SK-N-SH (cell line): ENCODE measurements around the gene PPM1N. TPM values are rescaled to one million over a fixed set of nuclear protein-coding genes. Genes with fewer than 3 reads are reported as not detected.

ENCODE experiments used
- CTCF ChIA-PET: fragments of 300-600, 350-600 bp; formaldehyde crosslinking; extraction: SDS; loops from one replicate; lab custom pipeline; 2021; lab: Yijun Ruan, JAX
- POLR2A ChIA-PET: fragments of 350-600 bp; sonication (Branson Sonifier 250); formaldehyde crosslinking; extraction: SDS; loops from one replicate; lab custom pipeline; 2020; ENCODE audit warnings: antibody characterized with exemption, inconsistent platforms; lab: Yijun Ruan, JAX
- DNase-seq: peaks from one replicate; pipeline ENCODE4 v3.0.0; 2012
- H2AFZ ChIP-seq: fragments of 200-600 bp; sonication (generic); 2 replicates; pipeline ENCODE4 v1.8.1; 2016; ENCODE audit warnings: antibody characterized with exemption, mild to moderate bottlenecking, low read depth
- H3F3A ChIP-seq: fragments of 200-600 bp; sonication (generic); replicated peaks from 2 replicates; pipeline ENCODE3; 2016; ENCODE audit warnings: antibody characterized with exemption, mild to moderate bottlenecking; ENCODE audit not compliant: insufficient read depth
- H3K27ac ChIP-seq, 2 experiments: fragments of 200-500 bp in 1 of 2; fragments of 200-600 bp in 1 of 2; sonication (Bioruptor generic) in 1 of 2; sonication (generic), shearing (Covaris generic) in 1 of 2; 2 replicates each; pipeline versions ENCODE4 v1.5.1 to v1.6.1; 2014 to 2016; ENCODE audit warnings: low read depth in 2 of 2, inconsistent platforms in 1 of 2, low read length in 1 of 2, mild to moderate bottlenecking in 1 of 2, mixed read lengths in 1 of 2
- H3K27me3 ChIP-seq: fragments of 200-600 bp; sonication (generic), shearing (Covaris generic); 2 replicates; pipeline ENCODE4 v1.6.1; 2016; ENCODE audit warnings: mixed run types; ENCODE audit not compliant: insufficient read depth
- H3K36me3 ChIP-seq, 2 experiments: fragments of 200-500 bp in 1 of 2; fragments of 200-600 bp in 1 of 2; sonication (Bioruptor generic) in 1 of 2; sonication (generic) in 1 of 2; replicated peaks in 1 of 2; 2 replicates each; pipeline versions ENCODE3 to v1.5.1; 2014 to 2016; ENCODE audit warnings: low read length in 1 of 2, mild to moderate bottlenecking in 1 of 2; ENCODE audit not compliant: insufficient read depth in 2 of 2, control insufficient read depth in 1 of 2
- H3K4me1 ChIP-seq, 2 experiments: fragments of 200-500 bp in 1 of 2; fragments of 200-600 bp in 1 of 2; sonication (Bioruptor generic) in 1 of 2; sonication (generic), shearing (Covaris generic) in 1 of 2; 2 replicates each; pipeline versions ENCODE4 v1.5.1 to v1.6.1; 2014 to 2016; ENCODE audit warnings: low read depth in 1 of 2, low read length in 1 of 2, mixed run types in 1 of 2; ENCODE audit not compliant: insufficient read depth in 2 of 2, control insufficient read depth in 1 of 2
- H3K4me2 ChIP-seq: fragments of 200-600 bp; sonication (generic), shearing (Covaris generic); 2 replicates; pipeline ENCODE4 v1.6.1; 2017; ENCODE audit warnings: mixed run types
- H3K4me3 ChIP-seq, 2 experiments: fragments of 200-500 bp in 1 of 2; fragments of 200-600 bp in 1 of 2; sonication (Bioruptor generic) in 1 of 2; sonication (generic), shearing (Covaris generic) in 1 of 2; 2 replicates each; pipeline versions ENCODE4 v1.5.1 to v1.8.1; 2014 to 2016; ENCODE audit warnings: low read depth in 2 of 2, inconsistent platforms in 1 of 2, low read length in 1 of 2, mild to moderate bottlenecking in 1 of 2, mixed read lengths in 1 of 2, moderate library complexity in 1 of 2
- H3K79me2 ChIP-seq: fragments of 200-600 bp; sonication (generic); 2 replicates; pipeline ENCODE4 v1.8.1; 2017; ENCODE audit warnings: mild to moderate bottlenecking; ENCODE audit not compliant: insufficient read depth
- H3K9ac ChIP-seq: fragments of 200-600 bp; sonication (generic); 2 replicates; pipeline ENCODE4 v1.6.1; 2017; ENCODE audit warnings: mixed run types
- H3K9me2 ChIP-seq: fragments of 200-600 bp; sonication (generic); 2 replicates; pipeline ENCODE4 v1.6.1; 2017; ENCODE audit warnings: mixed run types
- H3K9me3 ChIP-seq: fragments of 200-600 bp; sonication (generic); 2 replicates; pipeline ENCODE4 v1.6.1; 2017; ENCODE audit warnings: mixed run types, mild to moderate bottlenecking, moderate library complexity
- H4K20me1 ChIP-seq: fragments of 200-600 bp; sonication (generic); 2 replicates; pipeline ENCODE4 v1.6.1; 2017; ENCODE audit warnings: mild to moderate bottlenecking, mixed run types; ENCODE audit not compliant: insufficient read depth
- MEF2A ChIP-seq: IDR thresholded peaks from 2 replicates; pipeline ENCODE4 v1.4.0; 2012; ENCODE audit warnings: low read depth, borderline replicate concordance
- NRF1 ChIP-seq: IDR thresholded peaks from 2 replicates; pipeline ENCODE4 v1.6.1; 2012; ENCODE audit warnings: low read depth, mild to moderate bottlenecking, low read length
- SIN3A ChIP-seq: IDR thresholded peaks from 2 replicates; pipeline ENCODE4 v1.6.1; 2012; ENCODE audit warnings: low read depth, mild to moderate bottlenecking, low read length, moderate library complexity, borderline replicate concordance
- WGBS: methylation state at CpG from one replicate; pipeline ENCODE4 v1.1.6; 2017; ENCODE audit warnings: low lambda C conversion rate; 5-methylcytosine and 5-hydroxymethylcytosine counted together
- polyA plus RNA-seq, 3 experiments: library from polyadenylated mRNA; depleted of rRNA; stranded (reverse); fragments of >200 nt; gene quantifications; 2 replicates each; pipeline ENCODE4 v1.2.3, GENCODE V29; 2012
- TF ChIP-seq, protein P1 (sequence below): fragments of 150-350 bp; IDR thresholded peaks from 2 replicates; pipeline ENCODE4 v1.6.1; 2016; ENCODE audit warnings: mild to moderate bottlenecking, low read depth, low read length
- TF ChIP-seq, protein P2 (sequence below): IDR thresholded peaks from 2 replicates; pipeline ENCODE4 v1.4.0; 2012; ENCODE audit warnings: low read depth

Gene PPM1N
- polyA plus RNA-seq, 1 of the 3 experiments (the other 2 are of a cell fraction) = 10.3 TPM

- CTCF ChIA-PET = interaction anchor here (1.2 to 27.6 kb wide), 5 partner anchors 9 to 27 kb away, joined by 3 to 870 read pairs (median 28); no protein-coding TSS in a partner anchor
- H3K27me3 ChIP-seq = no peaks in the 10 kb centered on the region
- H3K9me2 ChIP-seq = no peaks in the 10 kb centered on the region
- DNase-seq = no peak
- WGBS = 15% methylated on average over 19 of the region's 33 CpGs
- POLR2A ChIA-PET = interaction anchor here (1.4 to 1.7 kb wide), 2 partner anchors 9 to 15 kb away, joined by 4 to 11 read pairs; no protein-coding TSS in a partner anchor
- H3K79me2 ChIP-seq = no peaks in the 10 kb centered on the region
- no peaks in the 10 kb centered on the region for H3K36me3 ChIP-seq
- H4K20me1 ChIP-seq = peaks cover 40% of the 10 kb centered on the region; the same call in 1 of the 2 replicates
- peaks cover 7% of the 10 kb centered on the region for H3F3A ChIP-seq
- H3K9me3 ChIP-seq = no peaks in the 10 kb centered on the region
- peak overlapping the region; percentile 99 for H3K4me2 ChIP-seq
- TF ChIP-seq MEF2A = no peak
- H2AFZ ChIP-seq = no peak overlapping the region
- peak overlapping the region; percentile 81 to 84 for H3K4me3 ChIP-seq
- H3K9ac ChIP-seq = peak overlapping the region; percentile 97
- peaks cover 0 to 19% of the 10 kb centered on the region in 2 experiments; a peak in 1 of 4 replicates for H3K4me1 ChIP-seq
- H3K27ac ChIP-seq = peak overlapping the region in 1 of 2 experiments; percentile 95; a peak in 1 of 4 replicates
These were observed 28.1 kb upstream of the PPM1N start for GRCh38 chr19:45469945-45470761.

- Histone ChIP-seq H3K79me2 (no peaks in the 10 kb centered on the region), H4K20me1 (peaks cover 40% of the 10 kb centered on the region; the same call in 1 of the 2 replicates), H2AFZ (no peak overlapping the region), H3K9ac (no peak overlapping the region), H3K4me2 (peak overlapping the region; percentile 99; the same call in 1 of the 2 replicates), H3F3A (peaks cover 7% of the 10 kb centered on the region), H3K27me3 (no peaks in the 10 kb centered on the region), H3K4me3 (no peak overlapping the region), H3K9me2 (no peaks in the 10 kb centered on the region), H3K9me3 (no peaks in the 10 kb centered on the region), H3K4me1 (peaks cover 0 to 19% of the 10 kb centered on the region in 2 experiments; a peak in 1 of 4 replicates), H3K36me3 (no peaks in the 10 kb centered on the region), H3K27ac (no peak overlapping the region)
- ChIA-PET POLR2A (no interaction called here), CTCF (interaction anchor here (2.4 to 27.6 kb wide), 4 partner anchors 8 to 28 kb away, joined by 5 to 870 read pairs (median 50); no protein-coding TSS in a partner anchor)
- TF ChIP-seq NRF1 = no peak
- TF ChIP-seq SIN3A = no peak
- TF ChIP-seq, protein P1, sequence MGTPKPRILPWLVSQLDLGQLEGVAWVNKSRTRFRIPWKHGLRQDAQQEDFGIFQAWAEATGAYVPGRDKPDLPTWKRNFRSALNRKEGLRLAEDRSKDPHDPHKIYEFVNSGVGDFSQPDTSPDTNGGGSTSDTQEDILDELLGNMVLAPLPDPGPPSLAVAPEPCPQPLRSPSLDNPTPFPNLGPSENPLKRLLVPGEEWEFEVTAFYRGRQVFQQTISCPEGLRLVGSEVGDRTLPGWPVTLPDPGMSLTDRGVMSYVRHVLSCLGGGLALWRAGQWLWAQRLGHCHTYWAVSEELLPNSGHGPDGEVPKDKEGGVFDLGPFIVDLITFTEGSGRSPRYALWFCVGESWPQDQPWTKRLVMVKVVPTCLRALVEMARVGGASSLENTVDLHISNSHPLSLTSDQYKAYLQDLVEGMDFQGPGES = no peak
- TF ChIP-seq, protein P2, sequence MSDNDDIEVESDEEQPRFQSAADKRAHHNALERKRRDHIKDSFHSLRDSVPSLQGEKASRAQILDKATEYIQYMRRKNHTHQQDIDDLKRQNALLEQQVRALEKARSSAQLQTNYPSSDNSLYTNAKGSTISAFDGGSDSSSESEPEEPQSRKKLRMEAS = no peak
- 82% methylated on average over 10 of the region's 15 CpGs for WGBS
- no peak for DNase-seq
These were observed 27.5 kb upstream of the PPM1N start for GRCh38 chr19:45470762-45471081.
